Neural cell (in vitro differentiated cells): Measurements from ENCODE around the gene ITPR3. TPM values are rescaled to one million over a fixed set of nuclear protein-coding genes. Genes with fewer than 3 reads are reported as not detected.

Experiments used
- H2AFZ ChIP-seq: fragments of 200-600, 300-800 bp; sonication (generic), shearing (Covaris generic); 2 replicates; pipeline ENCODE4 v1.6.0; 2014; ENCODE audit warnings: low read depth, mild to moderate bottlenecking, antibody characterized with exemption, low read length, moderate library complexity
- H3F3A ChIP-seq: fragments of 200-600 bp; shearing (Covaris generic); 2 replicates; pipeline ENCODE4 v1.6.1; 2016; ENCODE audit warnings: mild to moderate bottlenecking, moderate library complexity, mixed read lengths, antibody characterized with exemption, low read length; ENCODE audit not compliant: insufficient read depth, poor library complexity, severe bottlenecking
- H3K27ac ChIP-seq: fragments of 200-600, 300-800 bp; sonication (generic), shearing (Covaris generic); 2 replicates; pipeline ENCODE4 v1.5.1; 2014; ENCODE audit warnings: mild to moderate bottlenecking, low read length, moderate library complexity
- H3K27me3 ChIP-seq: fragments of 300-800, 200-600 bp; sonication (generic), shearing (Covaris generic); 2 replicates; pipeline ENCODE4 v1.6.0; 2014; ENCODE audit warnings: mild to moderate bottlenecking, low read depth, low read length, moderate library complexity; ENCODE audit not compliant: insufficient read depth
- H3K36me3 ChIP-seq: fragments of 300-800, 200-600 bp; sonication (generic), shearing (Covaris generic); 2 replicates; pipeline ENCODE4 v1.5.1; 2014; ENCODE audit warnings: mild to moderate bottlenecking, antibody characterized with exemption, low read length, moderate library complexity; ENCODE audit not compliant: insufficient read depth
- H3K4me2 ChIP-seq: fragments of 300-800, 200-600 bp; sonication (generic), shearing (Covaris generic); 2 replicates; pipeline ENCODE4 v1.6.0; 2014; ENCODE audit warnings: mild to moderate bottlenecking, low read length
- H3K4me3 ChIP-seq: fragments of 300-800, 200-600 bp; sonication (generic), shearing (Covaris generic); 2 replicates; pipeline ENCODE4 v1.5.1; 2014; ENCODE audit warnings: mild to moderate bottlenecking, low read length, moderate library complexity
- H3K79me2 ChIP-seq: fragments of 200-600 bp; shearing (Covaris generic); replicated peaks from 2 replicates; pipeline ENCODE4 v1.6.0; 2014; ENCODE audit warnings: mild to moderate bottlenecking, low read length, moderate library complexity; ENCODE audit not compliant: insufficient read depth
- H3K9ac ChIP-seq: fragments of 300-800, 200-600 bp; sonication (generic), shearing (Covaris generic); 2 replicates; pipeline ENCODE4 v1.6.1; 2016; ENCODE audit warnings: mild to moderate bottlenecking, low read length, mixed read lengths
- H3K9me2 ChIP-seq: fragments of 200-600 bp; shearing (Covaris generic); 2 replicates; pipeline ENCODE4 v1.6.1; 2016; ENCODE audit warnings: mild to moderate bottlenecking, low read length, mixed read lengths; ENCODE audit not compliant: insufficient read depth
- H3K9me3 ChIP-seq: fragments of 200-600, 300-800 bp; sonication (generic), shearing (Covaris generic); 2 replicates; pipeline ENCODE4 v1.6.1; 2016; ENCODE audit warnings: mild to moderate bottlenecking, mixed run types, low read length, moderate library complexity, mixed read lengths
- H4K20me1 ChIP-seq: fragments of 200-600 bp; shearing (Covaris generic); 2 replicates; pipeline ENCODE4 v1.6.1; 2016; ENCODE audit warnings: mild to moderate bottlenecking, mixed run types; ENCODE audit not compliant: insufficient read depth
- CTCF ChIP-seq: fragments of 450-650 bp; IDR thresholded peaks from 2 replicates; pipeline ENCODE4 v1.5.1; 2014; ENCODE audit warnings: antibody characterized with exemption, mild to moderate bottlenecking, moderate library complexity; ENCODE audit not compliant: poor library complexity, severe bottlenecking
- EP300 ChIP-seq: fragments of 450-650 bp; conservative IDR thresholded peaks from 2 replicates; pipeline ENCODE4 v1.6.1; 2014; ENCODE audit warnings: antibody characterized with exemption, mild to moderate bottlenecking, moderate library complexity; ENCODE audit not compliant: poor library complexity, severe bottlenecking
- EZH2 ChIP-seq: fragments of 200-600, 300-800 bp; shearing (Covaris generic), sonication (generic); IDR thresholded peaks from 2 replicates; pipeline ENCODE4 v1.6.1; 2014; ENCODE audit warnings: antibody characterized with exemption, low read length, borderline replicate concordance, mild to moderate bottlenecking; ENCODE audit not compliant: insufficient read depth, poor library complexity, severe bottlenecking
- MXI1 ChIP-seq: fragments of 450-650 bp; conservative IDR thresholded peaks from 2 replicates; pipeline ENCODE4 v1.6.1; 2014; ENCODE audit warnings: antibody characterized with exemption, mild to moderate bottlenecking; ENCODE audit not compliant: poor library complexity, severe bottlenecking
- POLR2AphosphoS5 ChIP-seq: IDR thresholded peaks from 2 replicates; pipeline ENCODE4 v1.6.1; 2012
- RAD21 ChIP-seq: fragments of 450-650 bp; conservative IDR thresholded peaks from 2 replicates; pipeline ENCODE4 v1.6.1; 2014; ENCODE audit warnings: antibody characterized with exemption, mild to moderate bottlenecking, moderate library complexity
- REST ChIP-seq: IDR thresholded peaks from 2 replicates; pipeline ENCODE4 v1.6.1; 2012; ENCODE audit warnings: borderline replicate concordance
- SMC3 ChIP-seq: fragments of 450-650 bp; conservative IDR thresholded peaks from 2 replicates; pipeline ENCODE4 v1.6.1; 2014; ENCODE audit warnings: antibody characterized with exemption, mild to moderate bottlenecking, moderate library complexity; ENCODE audit not compliant: poor library complexity
- TAF1 ChIP-seq: IDR thresholded peaks from 2 replicates; pipeline ENCODE4 v1.6.1; 2012; ENCODE audit warnings: low read depth
- polyA plus RNA-seq: library from polyadenylated mRNA; depleted of rRNA; stranded (reverse); fragments of >200 nt; gene quantifications from 2 replicates; pipeline ENCODE4 v1.2.3, GENCODE V29; 2014

Gene ITPR3
- polyA plus RNA-seq, 1 donor from 2014 or later = 0.11 TPM

- H3K79me2 ChIP-seq = no peaks in the 10 kb centered on the region
- H2AFZ ChIP-seq = no peak overlapping the region
- H3K4me2 ChIP-seq = no peak overlapping the region
- no peak for TF ChIP-seq EZH2
- TF ChIP-seq REST = no peak
- no peak for TF ChIP-seq SMC3
- no peak for TF ChIP-seq CTCF
- TF ChIP-seq TAF1 = no peak
- no peak for TF ChIP-seq MXI1
- no peak for TF ChIP-seq EP300
- TF ChIP-seq POLR2AphosphoS5 = no peak
- no peak for TF ChIP-seq RAD21
- H4K20me1 ChIP-seq = no peaks in the 10 kb centered on the region
- H3K4me3 ChIP-seq = no peak overlapping the region
- peaks cover 5% of the 10 kb centered on the region for H3K27me3 ChIP-seq
- H3F3A ChIP-seq = no peaks in the 10 kb centered on the region
- no peaks in the 10 kb centered on the region for H3K9me3 ChIP-seq
- H3K27ac ChIP-seq = no peak overlapping the region
- H3K9me2 ChIP-seq = no peaks in the 10 kb centered on the region
- H3K36me3 ChIP-seq = no peaks in the 10 kb centered on the region
- H3K9ac ChIP-seq = no peak overlapping the region
These were observed 7.3 kb upstream of the ITPR3 start for GRCh38 chr6:33613795-33614168.

GRCh38 chr6:33616113-33616512 lies 5.0 kb upstream of the ITPR3 start:
- no peak overlapping the region for H3K9ac ChIP-seq
- no peak overlapping the region for H3K27ac ChIP-seq
- H3K4me3 ChIP-seq = no peak overlapping the region
- H3K36me3 ChIP-seq = no peaks in the 10 kb centered on the region
- no peak overlapping the region for H3K4me2 ChIP-seq
- no peaks in the 10 kb centered on the region for H3K9me2 ChIP-seq
- H3K9me3 ChIP-seq = no peaks in the 10 kb centered on the region
- H4K20me1 ChIP-seq = no peaks in the 10 kb centered on the region
- peaks cover 28% of the 10 kb centered on the region for H3K27me3 ChIP-seq
- TF ChIP-seq TAF1 (no peak), MXI1 (no peak), RAD21 (no peak), SMC3 (no peak), EZH2 (no peak)
- H3F3A ChIP-seq = no peaks in the 10 kb centered on the region
- H3K79me2 ChIP-seq = no peaks in the 10 kb centered on the region
- no peak overlapping the region for H2AFZ ChIP-seq

- H3K27me3 ChIP-seq = peaks cover 35% of the 10 kb centered on the region
These were observed 4.2 kb upstream of the ITPR3 start for GRCh38 chr6:33616913-33617312.

More at GRCh38 chr6:33616913-33617312, 4.2 kb upstream of the ITPR3 start:
- Histone ChIP-seq H3K9ac (no peak overlapping the region), H3K79me2 (no peaks in the 10 kb centered on the region), H3K9me3 (no peaks in the 10 kb centered on the region), H3K9me2 (no peaks in the 10 kb centered on the region), H3F3A (no peaks in the 10 kb centered on the region), H2AFZ (no peak overlapping the region), H3K4me3 (no peak overlapping the region), H3K36me3 (no peaks in the 10 kb centered on the region), H3K27ac (no peak overlapping the region), H4K20me1 (no peaks in the 10 kb centered on the region), H3K4me2 (no peak overlapping the region)
- TF ChIP-seq SMC3 = no peak
- no peak for TF ChIP-seq EZH2
- TF ChIP-seq RAD21 = no peak
- TF ChIP-seq TAF1 = no peak
- TF ChIP-seq REST = no peak
- no peak for TF ChIP-seq EP300
- TF ChIP-seq POLR2AphosphoS5 = no peak
- no peak for TF ChIP-seq MXI1
- TF ChIP-seq CTCF = no peak
